ENCODE measurements around the gene CSF1R.

The CSF1R gene

DNA sequence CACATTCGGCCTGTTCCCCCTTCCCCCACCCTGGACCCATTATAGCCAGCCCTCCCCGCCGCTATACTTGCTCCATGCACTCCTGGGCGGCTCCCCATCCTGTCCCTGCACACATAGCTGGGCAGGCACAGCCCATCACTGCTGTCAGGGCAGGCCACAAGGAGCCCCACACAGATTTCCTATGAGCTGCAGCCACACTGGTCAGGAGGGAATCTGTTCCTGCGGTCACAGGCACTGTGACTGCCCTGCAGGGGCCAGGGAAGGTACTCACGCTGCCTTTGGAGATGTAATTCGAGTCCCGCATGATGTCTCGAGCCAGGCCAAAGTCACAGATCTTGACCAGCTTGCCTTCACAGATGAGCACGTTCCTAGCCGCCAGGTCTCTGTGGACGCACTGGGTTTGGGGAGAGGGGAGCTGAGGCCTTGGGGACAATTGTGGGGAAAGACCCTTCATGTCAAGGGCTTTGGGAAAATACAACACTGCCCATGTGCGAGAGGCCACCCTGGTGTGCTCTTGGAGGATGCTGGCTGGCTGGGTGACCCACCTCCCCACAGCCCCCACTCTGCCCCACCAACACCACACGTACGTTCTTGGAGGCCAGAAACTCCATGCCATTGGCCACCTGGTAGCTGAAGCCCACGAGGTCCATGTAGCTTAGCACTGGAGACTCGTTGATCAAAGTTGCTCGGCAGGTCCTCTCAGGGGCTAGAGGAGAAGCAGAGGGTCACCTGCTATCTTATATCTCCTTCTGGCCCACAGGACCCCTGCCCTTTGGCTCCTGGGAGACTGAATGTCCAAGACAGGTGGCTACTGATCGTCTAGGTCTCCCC lies 34.5 kb upstream of the CSF1R start:
- no peak for DNase-seq

DNA sequence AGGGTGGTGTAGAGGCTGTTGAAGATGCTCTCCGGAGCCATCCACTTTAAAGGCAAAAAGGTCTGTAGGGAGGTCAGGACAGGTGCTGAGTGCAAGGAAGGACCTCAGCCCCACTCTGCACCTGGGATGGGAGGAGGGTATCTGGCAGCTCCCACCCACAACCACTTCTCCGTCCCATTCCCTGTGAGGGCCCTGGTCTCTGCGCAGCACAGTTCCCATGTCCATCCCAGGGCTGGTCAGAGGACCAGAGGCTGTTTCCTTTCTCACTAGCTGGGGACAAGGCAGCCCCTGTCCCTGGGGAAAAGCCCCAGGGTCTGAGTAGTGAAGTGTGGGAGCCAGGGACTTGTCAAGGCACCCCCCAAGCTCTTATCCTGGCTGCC lies 33.7 kb upstream of the CSF1R start:
- DNase-seq = no peak

- no peak for DNase-seq
Observed at GRCh38 chr5:150119421-150120061, 33.2 kb upstream of the CSF1R start.

- no peak for DNase-seq
Observed at GRCh38 chr5:150118561-150119229, 32.3 kb upstream of the CSF1R start.

- no peak for DNase-seq
Observed at GRCh38 chr5:150117945-150118560, 31.7 kb upstream of the CSF1R start.

DNA sequence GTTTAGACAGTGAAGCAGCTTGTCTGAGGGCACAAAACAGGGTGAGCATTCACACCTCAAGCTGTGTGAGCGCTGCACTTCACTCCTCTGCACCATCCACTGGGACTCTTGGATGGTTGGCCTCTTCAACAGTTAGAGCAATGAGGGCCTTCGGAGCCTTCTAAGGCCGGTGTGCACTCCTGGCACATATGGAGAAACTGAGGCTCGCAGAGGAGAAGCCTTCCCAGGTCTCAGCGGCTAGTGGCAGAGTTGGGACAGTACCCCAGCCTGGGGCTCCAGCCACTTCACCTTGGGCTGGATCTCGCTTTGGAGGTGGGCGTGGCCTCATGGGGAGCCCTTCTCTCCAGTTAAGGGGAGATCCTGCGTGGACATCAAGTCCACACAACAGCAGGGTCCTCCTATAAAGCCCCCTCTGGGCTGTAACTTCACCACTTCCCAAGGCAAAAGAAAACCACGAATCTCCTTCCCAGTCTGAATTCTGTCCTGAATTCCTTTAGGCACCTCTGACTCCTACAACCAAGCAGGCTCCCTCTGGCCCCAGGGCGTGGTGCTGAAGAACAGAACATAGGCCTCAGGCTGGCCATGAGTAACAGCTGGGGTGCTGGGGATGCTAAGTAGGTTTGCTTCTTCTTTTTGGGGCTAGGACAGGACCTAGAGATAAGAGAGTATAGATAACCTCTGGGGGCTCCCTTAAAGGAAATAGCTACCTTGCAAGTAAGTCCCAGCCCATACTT lies 30.5 kb upstream of the CSF1R start:
- no peak for DNase-seq

- DNase-seq = no peak
Observed at GRCh38 chr5:150114773-150115408, 28.5 kb upstream of the CSF1R start.

DNA sequence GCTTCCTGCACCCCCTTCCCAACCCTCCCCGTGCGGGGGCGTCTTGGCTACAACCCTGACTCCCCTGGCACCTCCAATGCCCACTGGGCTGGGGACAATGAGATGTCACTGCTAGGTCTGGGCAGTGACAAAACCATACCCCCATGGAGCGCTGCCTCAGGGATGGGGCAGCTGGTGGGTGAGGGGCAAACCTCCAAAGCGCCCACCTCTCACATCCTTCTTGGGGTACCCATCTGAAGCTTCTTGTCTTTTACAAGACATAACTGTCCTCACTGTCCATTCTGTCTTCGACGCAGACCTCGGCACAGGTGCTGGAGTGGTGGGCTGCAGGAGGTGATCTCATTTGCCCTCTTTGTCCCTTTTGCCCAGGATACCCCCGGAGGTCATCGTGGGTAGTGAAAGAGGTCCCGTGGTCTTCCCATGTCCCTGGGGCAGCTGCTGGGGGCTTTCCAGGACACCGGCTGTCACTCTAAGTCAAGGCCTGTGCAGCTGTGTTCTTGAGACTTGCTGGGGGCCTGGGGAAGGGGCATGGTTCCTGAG lies 27.8 kb upstream of the CSF1R start:
- no peak for DNase-seq

DNA sequence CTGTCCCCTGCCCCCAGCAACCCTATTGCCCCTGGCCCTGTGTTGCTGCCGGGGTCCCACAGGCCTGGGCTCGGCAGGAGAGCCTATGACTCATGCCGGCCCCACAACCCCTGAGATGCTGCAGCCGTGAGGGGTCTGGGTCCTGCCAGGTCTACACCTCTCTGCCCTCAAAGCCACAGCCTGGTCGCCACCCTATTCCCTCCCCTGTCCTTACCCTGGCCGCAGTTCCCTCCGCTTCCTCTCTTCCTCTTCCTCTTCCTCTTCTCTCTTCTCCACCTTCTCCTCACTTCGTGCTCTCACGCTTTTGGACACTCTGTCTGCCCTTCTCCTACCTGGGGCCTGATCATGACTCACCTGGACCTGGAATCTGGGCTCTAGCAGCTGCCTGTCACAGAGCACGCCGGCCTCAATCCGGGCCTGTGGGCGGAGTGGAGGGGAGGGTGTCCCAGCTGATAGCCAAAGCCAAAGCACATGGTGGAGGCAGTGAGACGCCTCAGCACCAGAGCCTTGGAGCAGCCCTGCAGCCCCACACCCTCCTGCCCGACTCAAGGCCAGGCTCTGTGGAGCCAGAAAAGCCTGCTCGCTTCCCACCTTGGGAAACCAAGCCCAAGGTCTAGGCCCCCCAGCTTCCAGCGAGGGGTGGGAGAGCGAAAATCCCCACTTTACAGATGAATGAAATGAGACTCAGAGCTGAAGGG lies 26.8 kb upstream of the CSF1R start:
- DNase-seq = no peak

DNA sequence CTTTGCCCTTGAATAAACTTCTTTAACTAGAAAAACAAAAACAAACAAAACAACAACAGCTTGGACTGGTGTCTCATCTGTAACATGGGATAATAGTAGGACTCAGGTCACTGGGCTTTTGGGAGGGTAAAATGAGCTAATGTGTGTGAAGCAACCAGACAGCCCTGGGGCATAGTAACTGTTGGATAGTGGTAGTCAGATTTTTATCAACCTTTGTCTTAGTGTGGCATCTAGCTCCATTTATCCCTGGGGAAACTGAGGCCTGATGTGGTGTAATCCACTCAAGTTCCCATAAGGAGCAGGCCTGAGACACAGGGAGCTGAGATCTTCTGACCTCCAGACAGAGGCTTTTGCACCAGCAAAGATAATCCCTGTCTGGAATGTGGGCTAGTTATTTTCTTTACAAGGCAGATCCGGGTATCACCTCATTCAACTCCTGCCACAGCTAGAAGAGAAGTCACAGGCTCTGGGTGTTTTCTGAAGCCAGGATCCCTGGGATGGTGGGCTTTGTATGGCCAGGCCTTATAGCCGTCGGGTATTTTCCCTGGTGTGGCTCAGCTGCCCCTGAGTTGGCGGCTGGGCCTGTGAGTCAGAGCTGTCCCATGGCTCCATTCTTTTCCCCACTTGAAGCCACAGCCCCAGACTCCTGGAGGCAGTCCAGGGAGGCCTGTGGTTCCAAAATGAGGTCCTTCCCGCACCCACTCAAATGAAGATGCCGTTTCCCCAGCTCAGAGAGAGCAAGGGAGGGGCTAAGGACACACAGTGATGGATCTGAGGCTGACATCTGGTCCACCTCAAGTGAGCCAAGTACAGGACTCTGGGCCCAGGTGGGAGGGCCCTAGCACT lies 26.1 kb upstream of the CSF1R start:
- no peak for DNase-seq

- DNase-seq = no peak
Observed at GRCh38 chr5:150111122-150111521, 24.8 kb upstream of the CSF1R start.

GRCh38 chr5:150109921-150110320 lies 23.6 kb upstream of the CSF1R start:
- no peak for DNase-seq

GRCh38 chr5:150108711-150109514 lies 22.6 kb upstream of the CSF1R start:
- no peak for DNase-seq

DNA sequence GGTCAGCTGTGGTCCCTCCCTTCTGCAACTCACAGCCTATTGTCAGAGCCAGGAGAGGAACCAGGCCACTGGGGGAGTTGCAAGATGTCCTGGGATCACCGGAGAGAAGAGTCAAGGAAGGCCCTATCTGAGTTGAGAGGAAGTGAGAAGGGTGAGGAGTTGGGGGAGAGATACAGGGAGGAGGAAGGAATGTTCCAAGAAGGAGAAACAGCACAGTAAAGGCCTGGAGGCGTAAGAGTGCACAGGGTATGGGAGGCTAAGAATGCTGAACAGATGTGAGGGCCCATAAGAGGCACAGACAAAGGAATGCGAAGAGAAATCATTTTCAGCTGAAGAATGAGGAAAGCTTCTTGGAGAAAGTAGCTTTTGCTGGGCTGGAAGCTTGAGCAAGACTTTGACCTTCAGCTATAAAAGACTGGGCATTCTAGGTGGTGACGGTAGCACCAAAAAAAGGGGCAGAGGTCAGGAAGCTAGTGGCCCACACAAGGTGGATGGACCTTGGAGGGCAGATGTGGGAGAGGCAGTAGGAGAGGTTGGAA lies 21.6 kb upstream of the CSF1R start:
- no peak for DNase-seq

GRCh38 chr5:150106674-150107426 lies 20.5 kb upstream of the CSF1R start:
- no peak for DNase-seq

- DNase-seq = no peak
Observed at GRCh38 chr5:150105928-150106615, 19.7 kb upstream of the CSF1R start.

- no peak for DNase-seq
Observed at GRCh38 chr5:150104550-150104870, 18.2 kb upstream of the CSF1R start.

All from stimulated activated naive CD4-positive, alpha-beta T cell (primary cell).